Measurements from ENCODE around the gene SERINC2. TPM values are rescaled to one million over a fixed set of nuclear protein-coding genes. Genes with fewer than 3 reads are reported as not detected.

Gene SERINC2
- total and polyA plus RNA-seq, 10 donors = 1.3 to 8.7 (median 2.6) TPM

GRCh38 chr1:31425301-31426081 lies 12.5 kb downstream of the SERINC2 start:
- intact Hi-C loops (cut with DNase I; ENCODE audit: low total_unique reads) = no loop called here
- 73 to 87% (median 81%) methylated on average over 21 to 28 of the region's 28 CpGs for WGBS, 5 donors
- Histone ChIP-seq H3K4me1 (peaks cover 0 to 21% (median 15%) of the 10 kb centered on the region in 6 donors), H3K36me3 (peaks cover 0 to 7% (median 0%) of the 10 kb centered on the region in 6 donors), H3K4me3 (no peak overlapping the region), H3K9me3 (no peaks in the 10 kb centered on the region), H3K27me3 (replicated peaks in 1 of 7) (peaks cover 0 to 21% (median 0%) of the 10 kb centered on the region in 7 donors), H3K27ac (no peak overlapping the region)
- no peak for DNase-seq
- TF ChIP-seq POLR2A (IDR thresholded peaks at IDR 0.05) (no peak), CTCF (IDR thresholded peaks at IDR 0.05 in 8 of 11, conservative IDR thresholded peaks at IDR 0.05 in 3 of 11) (no peak), POLR2AphosphoS5 (IDR thresholded peaks at IDR 0.05) (no peak)

- Histone ChIP-seq H3K36me3 (peaks cover 0 to 7% (median 0%) of the 10 kb centered on the region in 6 donors), H3K9me3 (no peaks in the 10 kb centered on the region), H3K4me3 (no peak overlapping the region), H3K4me1 (peaks cover 0 to 21% (median 15%) of the 10 kb centered on the region in 6 donors), H3K27ac (no peak overlapping the region), H3K27me3 (replicated peaks in 1 of 7) (peaks cover 0 to 21% (median 0%) of the 10 kb centered on the region in 7 donors)
- WGBS, 5 donors = 75 to 89% (median 80%) methylated on average over 14 of the region's 14 CpGs
- no peak for DNase-seq
- intact Hi-C loops (cut with DNase I; ENCODE audit: low total_unique reads) = no loop called here
- TF ChIP-seq CTCF (IDR thresholded peaks at IDR 0.05 in 8 of 11, conservative IDR thresholded peaks at IDR 0.05 in 3 of 11) (no peak), POLR2AphosphoS5 (IDR thresholded peaks at IDR 0.05) (no peak), POLR2A (IDR thresholded peaks at IDR 0.05) (no peak)
Measured at GRCh38 chr1:31426249-31426922, 13.4 kb downstream of the SERINC2 start.

- no peaks in the 10 kb centered on the region for H3K9me3 ChIP-seq
- peaks cover 0 to 19% (median 14%) of the 10 kb centered on the region in 6 donors for H3K4me1 ChIP-seq
- TF ChIP-seq CTCF (IDR thresholded peaks at IDR 0.05 in 8 of 11, conservative IDR thresholded peaks at IDR 0.05 in 3 of 11) (no peak), POLR2AphosphoS5 (IDR thresholded peaks at IDR 0.05) (no peak), POLR2A (IDR thresholded peaks at IDR 0.05) (no peak)
- peaks cover 0 to 18% (median 0%) of the 10 kb centered on the region in 7 donors for H3K27me3 ChIP-seq (replicated peaks in 1 of 7)
- WGBS, 5 donors = 83 to 98% (median 92%) methylated on average over 4 of the region's 4 CpGs
- H3K36me3 ChIP-seq = peaks cover 0 to 7% (median 0%) of the 10 kb centered on the region in 6 donors
- no peak overlapping the region for H3K4me3 ChIP-seq
- no peak for DNase-seq
- H3K27ac ChIP-seq = no peak overlapping the region
- intact Hi-C loops (cut with DNase I; ENCODE audit: low total_unique reads) = no loop called here
Measured at GRCh38 chr1:31427322-31427721, 14.3 kb downstream of the SERINC2 start.

Data from spleen (tissue), 11 donors.